MM.1S (cell line): ENCODE measurements around the gene DNASE1L3.

Source experiments
- CTCF ChIP-seq: fragments of 300-600 bp; sonication (generic); IDR thresholded peaks from 2 replicates; pipeline ENCODE4 v1.5.1; 2016; ENCODE audit warnings: antibody characterized with exemption, low read length, mixed read lengths
- EZH2 ChIP-seq: fragments of 300-600 bp; sonication (generic); optimal IDR thresholded peaks from 2 replicates; pipeline ENCODE3; 2017; ENCODE audit warnings: low read depth, mild to moderate bottlenecking, antibody characterized with exemption, low read length, mixed read lengths
- EZH2phosphoT487 ChIP-seq: fragments of 300-600 bp; sonication (generic); IDR thresholded peaks from 2 replicates; pipeline ENCODE4 v1.6.1; 2018; ENCODE audit warnings: antibody characterized with exemption, low read length

- TF ChIP-seq CTCF (no peak), EZH2 (no peak), EZH2phosphoT487 (no peak)
These were observed 22.6 kb downstream of the DNASE1L3 start for GRCh38 chr3:58188173-58188564.
